C4-2B (cell line): ENCODE measurements around the gene HAGHL.

Source experiments
- CTCF ChIP-seq: fragments of 450-650 bp; conservative IDR thresholded peaks from 2 replicates; pipeline ENCODE4 v1.5.1; 2017; ENCODE audit warnings: mild to moderate bottlenecking
- ZFX ChIP-seq: fragments of 450-650 bp; IDR thresholded peaks from 2 replicates; pipeline ENCODE4 v1.6.1; 2017

- no peak for TF ChIP-seq CTCF
- TF ChIP-seq ZFX: no peak
These were observed 17.9 kb upstream of the HAGHL start for GRCh38 chr16:708959-709358.
